ENCODE results near the gene CABLES1. TPM values are rescaled to one million over a fixed set of nuclear protein-coding genes. Genes with fewer than 3 reads are reported as not detected.

The CABLES1 gene
- total RNA-seq, 1 experiment from 2014 or later, result 45.9 TPM

- DNase-seq (ENCODE audit: low spot score), result no peak
Observed at GRCh38 chr18:23301972-23302371, 166.7 kb downstream of the CABLES1 start.

GRCh38 chr18:23302511-23302850, 167.2 kb downstream of the CABLES1 start:
- no peak for DNase-seq (ENCODE audit: low spot score)

- no peak for DNase-seq (ENCODE audit: low spot score)
Observed at GRCh38 chr18:23302851-23303527, 167.7 kb downstream of the CABLES1 start.

GRCh38 chr18:23306822-23307221, 171.5 kb downstream of the CABLES1 start:
- DNase-seq (ENCODE audit: low spot score), result no peak

GRCh38 chr18:23307567-23308295, 172.4 kb downstream of the CABLES1 start:
- no peak for DNase-seq (ENCODE audit: low spot score)

Other genes starting within 250 kb of the CABLES1 start
- gene RBBP8, start 202.2 kb upstream of the CABLES1 start, total RNA-seq (2014; rRNA removed; shearing (Covaris generic)), result 16.4 and 17.2 TPM in 2 replicates